ENCODE data around the gene PTGIR.

The PTGIR gene

GRCh38 chr19:46611776-46612175 lies 13.1 kb downstream of the PTGIR start:
- Histone ChIP-seq H2AFZ (ENCODE audit: low read length) (no peak overlapping the region), H3K4me3 (ENCODE audit: low read length, poor library complexity, severe bottlenecking) (no peak overlapping the region), H3F3A (ENCODE audit: low read depth) (peaks cover 9% of the 10 kb centered on the region; the same call in 1 of the 2 replicates)

GRCh38 chr19:46610851-46611770 lies 13.8 kb downstream of the PTGIR start:
- Histone ChIP-seq H3K79me2 (ENCODE audit: insufficient read depth, low read length) (peaks cover 24% of the 10 kb centered on the region), H3K4me3 (ENCODE audit: low read length, poor library complexity, severe bottlenecking) (no peak overlapping the region), H4K20me1 (ENCODE audit: insufficient read depth, low read length, poor library complexity, severe bottlenecking) (peaks cover 24% of the 10 kb centered on the region), H3K27me3 (ENCODE audit: insufficient read depth, low read length, poor library complexity, severe bottlenecking) (no peaks in the 10 kb centered on the region), H2AFZ (ENCODE audit: low read length) (no peak overlapping the region), H3K9me3 (ENCODE audit: insufficient read depth, low read depth, low read length) (no peaks in the 10 kb centered on the region), H3K36me3 (ENCODE audit: insufficient read depth, low read length) (peaks cover 46% of the 10 kb centered on the region; the same call in 1 of the 2 replicates), H3K9ac (ENCODE audit: low read depth, low read length, poor library complexity, severe bottlenecking) (no peak overlapping the region), H3K9me2 (replicated peaks; ENCODE audit: low read depth, low read length) (no peaks in the 10 kb centered on the region), H3F3A (ENCODE audit: low read depth) (peaks cover 9% of the 10 kb centered on the region; the same call in 1 of the 2 replicates), H3K4me2 (ENCODE audit: low read depth, low read length, poor library complexity, severe bottlenecking) (no peak overlapping the region), H3K4me1 (ENCODE audit: insufficient read depth, low read length, poor library complexity, severe bottlenecking) (peaks cover 19% of the 10 kb centered on the region)
- TF ChIP-seq EZH2phosphoT487 (IDR thresholded peaks at IDR 0.05; ENCODE audit: borderline replicate concordance) (no peak), CTCF (conservative IDR thresholded peaks at IDR 0.05; ENCODE audit: low read length) (no peak)

More at GRCh38 chr19:46611776-46612175, 13.1 kb downstream of the PTGIR start:
- no peaks in the 10 kb centered on the region for H3K9me3 ChIP-seq (ENCODE audit: insufficient read depth, low read depth, low read length)
- H4K20me1 ChIP-seq (ENCODE audit: insufficient read depth, low read length, poor library complexity, severe bottlenecking), result peaks cover 17% of the 10 kb centered on the region
- peaks cover 17% of the 10 kb centered on the region for H3K79me2 ChIP-seq (ENCODE audit: insufficient read depth, low read length)
- H3K27me3 ChIP-seq (ENCODE audit: insufficient read depth, low read length, poor library complexity, severe bottlenecking), result no peaks in the 10 kb centered on the region
- peaks cover 22% of the 10 kb centered on the region for H3K4me1 ChIP-seq (ENCODE audit: insufficient read depth, low read length, poor library complexity, severe bottlenecking)
- TF ChIP-seq EZH2phosphoT487 (IDR thresholded peaks at IDR 0.05; ENCODE audit: borderline replicate concordance), result no peak
- no peak for TF ChIP-seq CTCF (conservative IDR thresholded peaks at IDR 0.05; ENCODE audit: low read length)
- H3K9ac ChIP-seq (ENCODE audit: low read depth, low read length, poor library complexity, severe bottlenecking), result no peak overlapping the region
- H3K4me2 ChIP-seq (ENCODE audit: low read depth, low read length, poor library complexity, severe bottlenecking), result no peak overlapping the region
- peaks cover 39% of the 10 kb centered on the region; the same call in 1 of the 2 replicates for H3K36me3 ChIP-seq (ENCODE audit: insufficient read depth, low read length)
- H3K9me2 ChIP-seq (replicated peaks; ENCODE audit: low read depth, low read length), result no peaks in the 10 kb centered on the region

- TF ChIP-seq EZH2phosphoT487 (IDR thresholded peaks at IDR 0.05; ENCODE audit: borderline replicate concordance) (no peak), CTCF (conservative IDR thresholded peaks at IDR 0.05; ENCODE audit: low read length) (no peak)
- Histone ChIP-seq H3K4me1 (ENCODE audit: insufficient read depth, low read length, poor library complexity, severe bottlenecking) (peaks cover 22% of the 10 kb centered on the region), H3K4me3 (ENCODE audit: low read length, poor library complexity, severe bottlenecking) (no peak overlapping the region), H2AFZ (ENCODE audit: low read length) (no peak overlapping the region), H3K4me2 (ENCODE audit: low read depth, low read length, poor library complexity, severe bottlenecking) (no peak overlapping the region), H3K27me3 (ENCODE audit: insufficient read depth, low read length, poor library complexity, severe bottlenecking) (no peaks in the 10 kb centered on the region), H3K9ac (ENCODE audit: low read depth, low read length, poor library complexity, severe bottlenecking) (no peak overlapping the region), H3K9me2 (replicated peaks; ENCODE audit: low read depth, low read length) (no peaks in the 10 kb centered on the region), H3K9me3 (ENCODE audit: insufficient read depth, low read depth, low read length) (no peaks in the 10 kb centered on the region), H3F3A (ENCODE audit: low read depth) (peaks cover 9% of the 10 kb centered on the region; the same call in 1 of the 2 replicates), H4K20me1 (ENCODE audit: insufficient read depth, low read length, poor library complexity, severe bottlenecking) (peaks cover 31% of the 10 kb centered on the region), H3K79me2 (ENCODE audit: insufficient read depth, low read length) (peaks cover 31% of the 10 kb centered on the region), H3K36me3 (ENCODE audit: insufficient read depth, low read length) (peaks cover 53% of the 10 kb centered on the region; the same call in 1 of the 2 replicates)
These were observed 14.5 kb downstream of the PTGIR start for GRCh38 chr19:46610413-46610775.
